ENCODE data around the gene LARGE2. TPM values are rescaled to one million over a fixed set of nuclear protein-coding genes. Genes with fewer than 3 reads are reported as not detected.

Gene LARGE2
- total and polyA plus RNA-seq, 10 of the 15 experiments (the other 5 are each of a cell fraction or from before 2014, with no cell fraction given): 0.03 to 0.41 (median 0.19) TPM; not detected in 6

DNA sequence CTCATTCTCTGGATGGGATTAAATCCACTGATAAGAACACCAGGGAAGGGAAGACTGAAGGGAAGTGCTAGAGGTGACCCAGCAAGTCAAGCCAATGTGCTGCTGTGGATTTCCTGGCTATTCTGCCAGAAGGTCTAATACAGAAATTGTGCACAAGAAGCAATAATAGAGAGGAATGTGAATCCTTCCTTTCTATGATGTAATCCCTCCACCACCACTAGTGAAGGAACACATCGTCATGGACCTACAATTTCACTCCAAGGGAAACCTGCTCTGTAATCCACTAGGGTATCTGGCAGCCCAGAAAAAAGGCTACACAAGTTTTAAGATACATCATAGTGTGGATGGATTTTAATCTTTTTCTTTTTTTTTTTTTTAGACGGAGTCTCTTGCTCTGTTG is 17.4 kb downstream of the LARGE2 start:
- no peaks in the 10 kb centered on the region for H3K79me2 ChIP-seq (ENCODE audit: control insufficient read depth, insufficient read depth, low read length)
- ChIA-PET POLR2A (interaction anchor here (0.6 to 2.3 kb wide), 7 partner anchors 9 to 1280 kb away, joined by 3 to 19 read pairs (median 4); no protein-coding TSS in a partner anchor), SMC1A (ENCODE audit: uncharacterized antibody, unreplicated experiment) (interaction anchor here (1.0 to 4.2 kb wide), 4 partner anchors 9 to 26 kb away, joined by 3 to 24 read pairs (median 4); partner anchors contain the start of gene PEX16), RAD21 (ENCODE audit: unreplicated experiment) (interaction anchor here (0.6 to 2.2 kb wide), 3 partner anchors 10 to 97 kb away, joined by 3 to 11 read pairs (median 9); partner anchors contain the start of gene PEX16), CTCF (interaction anchor here (0.7 to 4.2 kb wide), 4 partner anchors 10 to 67 kb away, joined by 3 to 34 read pairs (median 7); no protein-coding TSS in a partner anchor)
- no peak overlapping the region for H3K27ac ChIP-seq (ENCODE audit: control insufficient read depth, insufficient read depth)
- WGBS (ENCODE audit: insufficient coverage, insufficient replicate concordance, low lambda C conversion rate, missing lambda C conversion rate): 78% methylated on average over 2 of the region's 2 CpGs
- H3K4me3 ChIP-seq: no peak overlapping the region
- no peak overlapping the region for H3K4me2 ChIP-seq (ENCODE audit: control insufficient read depth, insufficient read depth)
- peaks cover 9% of the 10 kb centered on the region for H3K4me1 ChIP-seq (ENCODE audit: control insufficient read depth, insufficient read depth, low read length)
- peaks cover 7 to 10% of the 10 kb centered on the region in 2 experiments for H3K36me3 ChIP-seq (ENCODE audit: control insufficient read depth in 2 of 2, insufficient read depth in 2 of 2, low read length in 1 of 2)
- H3K27me3 ChIP-seq (replicated peaks in 1 of 2; ENCODE audit: control insufficient read depth in 2 of 2, insufficient read depth in 2 of 2, low read length in 1 of 2): no peaks in the 10 kb centered on the region
- BruUV-seq (replicated peaks): no TSS peak
- no peak for DNase-seq (ENCODE audit: low read depth, low spot score)
- H3K9ac ChIP-seq (ENCODE audit: control insufficient read depth, insufficient read depth, low read length): no peak overlapping the region
- no peaks in the 10 kb centered on the region for H4K20me1 ChIP-seq (ENCODE audit: control insufficient read depth, insufficient read depth)
- in situ Hi-C loops (cut with MboI) (no loop called here), intact Hi-C loops (cut with micrococcal nuclease; ENCODE audit: unreplicated experiment) (no loop called here)
- no peak overlapping the region for H2AFZ ChIP-seq (ENCODE audit: control insufficient read depth, low read depth, low read length)
- no peak for TF ChIP-seq JUND (IDR thresholded peaks at IDR 0.05; ENCODE audit: low read depth, low read length)
- no peak for TF ChIP-seq TBL1XR1 (IDR thresholded peaks at IDR 0.05; ENCODE audit: low read depth, low read length)
- TF ChIP-seq, protein P1, sequence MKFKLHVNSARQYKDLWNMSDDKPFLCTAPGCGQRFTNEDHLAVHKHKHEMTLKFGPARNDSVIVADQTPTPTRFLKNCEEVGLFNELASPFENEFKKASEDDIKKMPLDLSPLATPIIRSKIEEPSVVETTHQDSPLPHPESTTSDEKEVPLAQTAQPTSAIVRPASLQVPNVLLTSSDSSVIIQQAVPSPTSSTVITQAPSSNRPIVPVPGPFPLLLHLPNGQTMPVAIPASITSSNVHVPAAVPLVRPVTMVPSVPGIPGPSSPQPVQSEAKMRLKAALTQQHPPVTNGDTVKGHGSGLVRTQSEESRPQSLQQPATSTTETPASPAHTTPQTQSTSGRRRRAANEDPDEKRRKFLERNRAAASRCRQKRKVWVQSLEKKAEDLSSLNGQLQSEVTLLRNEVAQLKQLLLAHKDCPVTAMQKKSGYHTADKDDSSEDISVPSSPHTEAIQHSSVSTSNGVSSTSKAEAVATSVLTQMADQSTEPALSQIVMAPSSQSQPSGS (IDR thresholded peaks at IDR 0.05; ENCODE audit: low read length): no peak
- no peak for TF ChIP-seq POLR2AphosphoS2 (IDR thresholded peaks at IDR 0.05; ENCODE audit: low read depth, low read length)
- TF ChIP-seq, protein P2, sequence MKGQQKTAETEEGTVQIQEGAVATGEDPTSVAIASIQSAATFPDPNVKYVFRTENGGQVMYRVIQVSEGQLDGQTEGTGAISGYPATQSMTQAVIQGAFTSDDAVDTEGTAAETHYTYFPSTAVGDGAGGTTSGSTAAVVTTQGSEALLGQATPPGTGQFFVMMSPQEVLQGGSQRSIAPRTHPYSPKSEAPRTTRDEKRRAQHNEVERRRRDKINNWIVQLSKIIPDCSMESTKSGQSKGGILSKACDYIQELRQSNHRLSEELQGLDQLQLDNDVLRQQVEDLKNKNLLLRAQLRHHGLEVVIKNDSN (IDR thresholded peaks at IDR 0.05; ENCODE audit: borderline replicate concordance, extremely low read length, insufficient read depth, low read depth, low read length): no peak
- no peak for TF ChIP-seq BRCA1 (IDR thresholded peaks at IDR 0.05; ENCODE audit: low read depth, low read length)
- TF ChIP-seq EP300 (IDR thresholded peaks at IDR 0.05; ENCODE audit: borderline replicate concordance in 1 of 2, control insufficient read depth in 1 of 2, low read depth in 2 of 2, low read length in 2 of 2): no peak
- TF ChIP-seq MTA2 (IDR thresholded peaks at IDR 0.05; ENCODE audit: low read depth): no peak
- TF ChIP-seq, protein P3, sequence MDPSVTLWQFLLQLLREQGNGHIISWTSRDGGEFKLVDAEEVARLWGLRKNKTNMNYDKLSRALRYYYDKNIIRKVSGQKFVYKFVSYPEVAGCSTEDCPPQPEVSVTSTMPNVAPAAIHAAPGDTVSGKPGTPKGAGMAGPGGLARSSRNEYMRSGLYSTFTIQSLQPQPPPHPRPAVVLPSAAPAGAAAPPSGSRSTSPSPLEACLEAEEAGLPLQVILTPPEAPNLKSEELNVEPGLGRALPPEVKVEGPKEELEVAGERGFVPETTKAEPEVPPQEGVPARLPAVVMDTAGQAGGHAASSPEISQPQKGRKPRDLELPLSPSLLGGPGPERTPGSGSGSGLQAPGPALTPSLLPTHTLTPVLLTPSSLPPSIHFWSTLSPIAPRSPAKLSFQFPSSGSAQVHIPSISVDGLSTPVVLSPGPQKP (IDR thresholded peaks at IDR 0.05; ENCODE audit: low read depth, low read length): no peak
- no peak for TF ChIP-seq SIN3A (IDR thresholded peaks at IDR 0.05; ENCODE audit: low read depth, low read length)
- no peak for TF ChIP-seq CBX5 (IDR thresholded peaks at IDR 0.05; ENCODE audit: low read depth)
- TF ChIP-seq, protein P4, sequence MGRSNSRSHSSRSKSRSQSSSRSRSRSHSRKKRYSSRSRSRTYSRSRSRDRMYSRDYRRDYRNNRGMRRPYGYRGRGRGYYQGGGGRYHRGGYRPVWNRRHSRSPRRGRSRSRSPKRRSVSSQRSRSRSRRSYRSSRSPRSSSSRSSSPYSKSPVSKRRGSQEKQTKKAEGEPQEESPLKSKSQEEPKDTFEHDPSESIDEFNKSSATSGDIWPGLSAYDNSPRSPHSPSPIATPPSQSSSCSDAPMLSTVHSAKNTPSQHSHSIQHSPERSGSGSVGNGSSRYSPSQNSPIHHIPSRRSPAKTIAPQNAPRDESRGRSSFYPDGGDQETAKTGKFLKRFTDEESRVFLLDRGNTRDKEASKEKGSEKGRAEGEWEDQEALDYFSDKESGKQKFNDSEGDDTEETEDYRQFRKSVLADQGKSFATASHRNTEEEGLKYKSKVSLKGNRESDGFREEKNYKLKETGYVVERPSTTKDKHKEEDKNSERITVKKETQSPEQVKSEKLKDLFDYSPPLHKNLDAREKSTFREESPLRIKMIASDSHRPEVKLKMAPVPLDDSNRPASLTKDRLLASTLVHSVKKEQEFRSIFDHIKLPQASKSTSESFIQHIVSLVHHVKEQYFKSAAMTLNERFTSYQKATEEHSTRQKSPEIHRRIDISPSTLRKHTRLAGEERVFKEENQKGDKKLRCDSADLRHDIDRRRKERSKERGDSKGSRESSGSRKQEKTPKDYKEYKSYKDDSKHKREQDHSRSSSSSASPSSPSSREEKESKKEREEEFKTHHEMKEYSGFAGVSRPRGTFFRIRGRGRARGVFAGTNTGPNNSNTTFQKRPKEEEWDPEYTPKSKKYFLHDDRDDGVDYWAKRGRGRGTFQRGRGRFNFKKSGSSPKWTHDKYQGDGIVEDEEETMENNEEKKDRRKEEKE (IDR thresholded peaks at IDR 0.05): no peak
- TF ChIP-seq CEBPB (IDR thresholded peaks at IDR 0.05; ENCODE audit: borderline replicate concordance in 1 of 2, low read depth in 2 of 2, low read length in 2 of 2): no peak
- TF ChIP-seq JUNB (IDR thresholded peaks at IDR 0.05): no peak
- TF ChIP-seq GATAD2B (conservative IDR thresholded peaks at IDR 0.05; ENCODE audit: low read depth): no peak
- TF ChIP-seq SUZ12 (IDR thresholded peaks at IDR 0.05; ENCODE audit: unreplicated experiment): no peak
- TF ChIP-seq TCF3 (IDR thresholded peaks at IDR 0.05; ENCODE audit: borderline replicate concordance, insufficient read depth, low read depth, low read length): no peak
- TF ChIP-seq EED (IDR thresholded peaks at IDR 0.05; ENCODE audit: low read depth): no peak
- ATAC-seq: no peak
- no peaks in the 10 kb centered on the region for H3K9me3 ChIP-seq (replicated peaks; ENCODE audit: control insufficient read depth, insufficient read depth, low read length)
- FAIRE-seq: no peak

All from GM12878 (cell line).